IMR-90 (cell line): ENCODE results near the gene TTC24. TPM values are rescaled to one million over a fixed set of nuclear protein-coding genes. Genes with fewer than 3 reads are reported as not detected.

Experiments used
- ATAC-seq: fragments of 200-7000 bp; cut with Tn5 transposase; 2 replicates; pipeline ENCODE4 v1.9.1; 2020; ENCODE audit warnings: low read depth, mild to moderate bottlenecking, moderate library complexity
- BruUV-seq: library from RNA; stranded (reverse); fragments of 400-500 nt; replicated peaks from 2 replicates; lab custom pipeline; 2021; lab: Mats Ljungman, UMichigan
- CTCF ChIA-PET: fragments of 300-600 bp; formaldehyde crosslinking; extraction: SDS; loops from one replicate; lab custom pipeline; 2021; ENCODE audit warnings: antibody characterized with exemption; lab: Yijun Ruan, JAX
- POLR2A ChIA-PET: fragments of 300-600 bp; sonication (Branson Sonifier 250); formaldehyde crosslinking; loops from one replicate; lab custom pipeline; 2022; ENCODE audit warnings: antibody characterized with exemption; ENCODE audit not compliant: unreplicated experiment; lab: Charles Lee
- DNase-seq: peaks from one replicate; pipeline ENCODE4 v3.0.0; 2013
- H2AFZ ChIP-seq: replicated peaks from 2 replicates; pipeline ENCODE3; 2013; ENCODE audit warnings: low read length, mild to moderate bottlenecking; ENCODE audit not compliant: poor library complexity
- H2AK5ac ChIP-seq: 2 replicates; pipeline ENCODE4 v1.6.1; 2013; ENCODE audit warnings: low read depth, low read length, inconsistent platforms
- H2AK9ac ChIP-seq: replicated peaks from 2 replicates; pipeline ENCODE3; 2013; ENCODE audit warnings: mild to moderate bottlenecking, low read depth, low read length, moderate library complexity; ENCODE audit not compliant: poor library complexity
- H2BK120ac ChIP-seq: 2 replicates; pipeline ENCODE4 v1.6.1; 2013; ENCODE audit warnings: low read depth, low read length, inconsistent platforms
- H2BK15ac ChIP-seq: 3 replicates; pipeline ENCODE4 v1.6.1; 2013; ENCODE audit warnings: low read depth, low read length, inconsistent platforms
- H2BK20ac ChIP-seq: 2 replicates; pipeline ENCODE4 v1.6.1; 2013; ENCODE audit warnings: low read depth, mild to moderate bottlenecking, inconsistent platforms, low read length, moderate library complexity
- H2BK5ac ChIP-seq: 2 replicates; pipeline ENCODE4 v1.6.1; 2013; ENCODE audit warnings: mild to moderate bottlenecking, low read depth, low read length, inconsistent platforms; ENCODE audit not compliant: poor library complexity, severe bottlenecking
- H3K14ac ChIP-seq: replicated peaks from 2 replicates; pipeline ENCODE4 v1.6.1; 2013; ENCODE audit warnings: low read depth, low read length, inconsistent platforms
- H3K18ac ChIP-seq: 2 replicates; pipeline ENCODE4 v1.6.1; 2013; ENCODE audit warnings: low read depth, low read length, control low read depth
- H3K23ac ChIP-seq: 2 replicates; pipeline ENCODE4 v1.6.1; 2013; ENCODE audit warnings: low read depth, low read length, inconsistent platforms
- H3K27ac ChIP-seq: 2 replicates; pipeline ENCODE4 v1.5.1; 2013; ENCODE audit warnings: mild to moderate bottlenecking, control low read depth, low read length; ENCODE audit not compliant: insufficient read depth
- H3K27me3 ChIP-seq: 2 replicates; pipeline ENCODE4 v1.6.1; 2013; ENCODE audit warnings: low read length; ENCODE audit not compliant: control insufficient read depth, insufficient read depth
- H3K36me3 ChIP-seq: 2 replicates; pipeline ENCODE4 v1.6.1; 2013; ENCODE audit warnings: low read length, mixed read lengths; ENCODE audit not compliant: control insufficient read depth, insufficient read depth
- H3K4ac ChIP-seq: 2 replicates; pipeline ENCODE4 v1.6.1; 2013; ENCODE audit warnings: low read depth, low read length, inconsistent platforms
- H3K4me1 ChIP-seq: 2 replicates; pipeline ENCODE4 v1.6.1; 2013; ENCODE audit warnings: low read length, mixed read lengths; ENCODE audit not compliant: control insufficient read depth, insufficient read depth
- H3K4me2 ChIP-seq: 2 replicates; pipeline ENCODE4 v1.6.1; 2013; ENCODE audit warnings: low read depth, mild to moderate bottlenecking, control low read depth, low read length, moderate library complexity
- H3K4me3 ChIP-seq: 2 replicates; pipeline ENCODE4 v1.5.1; 2013; ENCODE audit warnings: low read depth, mild to moderate bottlenecking, control low read depth, low read length, moderate library complexity; ENCODE audit not compliant: insufficient read depth
- H3K56ac ChIP-seq: 2 replicates; pipeline ENCODE4 v1.6.1; 2013; ENCODE audit warnings: low read length, inconsistent platforms; ENCODE audit not compliant: insufficient read depth; ENCODE audit errors: extremely low read depth
- H3K79me1 ChIP-seq, 2 experiments: 2 replicates each; pipeline ENCODE4 v1.6.1; 2013; ENCODE audit warnings: low read length in 2 of 2, inconsistent platforms in 1 of 2, low read depth in 1 of 2
- H3K9ac ChIP-seq: 2 replicates; pipeline ENCODE4 v1.6.1; 2013; ENCODE audit warnings: low read depth, low read length, control low read depth
- H3K9me1 ChIP-seq: 2 replicates; pipeline ENCODE4 v1.6.1; 2013; ENCODE audit warnings: low read length, inconsistent platforms; ENCODE audit not compliant: insufficient read depth
- H3K9me3 ChIP-seq: 2 replicates; pipeline ENCODE4 v1.6.1; 2013; ENCODE audit warnings: low read length; ENCODE audit not compliant: control insufficient read depth, insufficient read depth
- H4K20me1 ChIP-seq: 2 replicates; pipeline ENCODE4 v1.6.1; 2013; ENCODE audit warnings: low read length, inconsistent platforms; ENCODE audit not compliant: insufficient read depth
- H4K5ac ChIP-seq: 2 replicates; pipeline ENCODE4 v1.6.1; 2013; ENCODE audit warnings: mild to moderate bottlenecking, low read depth, low read length, control low read depth
- H4K8ac ChIP-seq, 2 experiments: 2 replicates each; pipeline ENCODE4 v1.6.1; 2013; ENCODE audit warnings: low read depth in 2 of 2, low read length in 2 of 2, control low read depth in 1 of 2, inconsistent platforms in 1 of 2
- H4K91ac ChIP-seq: 2 replicates; pipeline ENCODE4 v1.6.1; 2013; ENCODE audit warnings: low read depth, low read length, inconsistent platforms; ENCODE audit not compliant: insufficient read depth
- CHD1 ChIP-seq: IDR thresholded peaks from 2 replicates; pipeline ENCODE4 v1.6.1; 2012; ENCODE audit warnings: low read depth, low read length, improper control_type of control experiment
- CTCF ChIP-seq: conservative IDR thresholded peaks from 2 replicates; pipeline ENCODE4 v1.5.1; 2012; ENCODE audit warnings: mild to moderate bottlenecking, low read depth, low read length, improper control_type of control experiment
- MAFK ChIP-seq: IDR thresholded peaks from 2 replicates; pipeline ENCODE4 v1.6.1; 2012; ENCODE audit warnings: low read depth, low read length, improper control_type of control experiment
- MAZ ChIP-seq: IDR thresholded peaks from 2 replicates; pipeline ENCODE4 v1.6.1; 2012; ENCODE audit warnings: low read depth, mild to moderate bottlenecking, low read length, improper control_type of control experiment, moderate library complexity, borderline replicate concordance
- MXI1 ChIP-seq: IDR thresholded peaks from 2 replicates; pipeline ENCODE4 v1.6.1; 2012; ENCODE audit warnings: low read depth, mild to moderate bottlenecking, low read length, moderate library complexity, borderline replicate concordance
- NFE2L2 ChIP-seq: fragments of 150-350 bp; IDR thresholded peaks from 2 replicates; pipeline ENCODE4 v1.6.1; 2016; ENCODE audit warnings: low read depth, mild to moderate bottlenecking, low read length
- RAD21 ChIP-seq: IDR thresholded peaks from 2 replicates; pipeline ENCODE4 v1.6.1; 2012; ENCODE audit warnings: low read length, improper control_type of control experiment
- SMC3 ChIP-seq: fragments of 150-350 bp; IDR thresholded peaks from 2 replicates; pipeline ENCODE4 v1.6.1; 2016; ENCODE audit warnings: low read depth, mild to moderate bottlenecking, antibody characterized with exemption, low read length, moderate library complexity
- WGBS, 2 experiments: methylation state at CpG; one replicate each; pipeline versions ENCODE4 v1.1.5 to v1.1.7; 2013; ENCODE audit warnings: missing lambda C conversion rate in 2 of 2; ENCODE audit not compliant: insufficient read length in 1 of 2; ENCODE audit errors: extremely low coverage in 2 of 2; 5-methylcytosine and 5-hydroxymethylcytosine counted together
- dilution Hi-C: fragments of 300-500 bp; cut with HindIII; formaldehyde crosslinking; loops from one replicate; pipeline ENCODE4 v1.14.3; 2018; ENCODE audit warnings: low sequenced_read_pairs; ENCODE audit not compliant: unreplicated experiment
- in situ Hi-C: fragments of 300-500 bp; cut with MboI; formaldehyde crosslinking; loops from 3 replicates; pipeline ENCODE4 v1.14.3; 2019; ENCODE audit warnings: low sequenced_read_pairs, inconsistent platforms, mixed read lengths
- intact Hi-C: fragments of 100-400 bp; cut with micrococcal nuclease; formaldehyde crosslinking; loops from 2 replicates; pipeline ENCODE4 v1.10.0; 2022
- polyA plus RNA-seq, 3 experiments: library from polyadenylated mRNA; depleted of rRNA; stranded (reverse); fragments of >200 nt; gene quantifications; 2 replicates each; pipeline ENCODE4 v1.2.3, GENCODE V29; 2012; ENCODE audit warnings: low replicate concordance in 1 of 3
- total RNA-seq: library from RNA; depleted of rRNA; stranded (reverse); fragments of >200 nt; gene quantifications from 2 replicates; pipeline ENCODE4 v1.2.3, GENCODE V29; 2012
- TF ChIP-seq, protein P1 (sequence below): fragments of 150-350 bp; IDR thresholded peaks from 2 replicates; pipeline ENCODE4 v1.6.1; 2017; ENCODE audit warnings: mild to moderate bottlenecking, antibody characterized with exemption, low read length, low read depth
- TF ChIP-seq, protein P2 (sequence below): fragments of 150-350 bp; IDR thresholded peaks from 2 replicates; pipeline ENCODE4 v1.6.1; 2016; ENCODE audit warnings: low read depth, mild to moderate bottlenecking, low read length, moderate library complexity, borderline replicate concordance

Gene TTC24
- total and polyA plus RNA-seq, 2 of the 4 experiments (the other 2 are of a cell fraction) = not detected

- no peak for DNase-seq
- H2AK9ac ChIP-seq = no peak overlapping the region
- no peak overlapping the region for H3K9ac ChIP-seq
- no peak overlapping the region for H3K14ac ChIP-seq
- no peak overlapping the region for H3K23ac ChIP-seq
- no peak overlapping the region for H4K91ac ChIP-seq
- TF ChIP-seq NFE2L2 = no peak
- TF ChIP-seq RAD21 = no peak
- TF ChIP-seq SMC3 = no peak
- TF ChIP-seq MAFK = no peak
- TF ChIP-seq, protein P1, sequence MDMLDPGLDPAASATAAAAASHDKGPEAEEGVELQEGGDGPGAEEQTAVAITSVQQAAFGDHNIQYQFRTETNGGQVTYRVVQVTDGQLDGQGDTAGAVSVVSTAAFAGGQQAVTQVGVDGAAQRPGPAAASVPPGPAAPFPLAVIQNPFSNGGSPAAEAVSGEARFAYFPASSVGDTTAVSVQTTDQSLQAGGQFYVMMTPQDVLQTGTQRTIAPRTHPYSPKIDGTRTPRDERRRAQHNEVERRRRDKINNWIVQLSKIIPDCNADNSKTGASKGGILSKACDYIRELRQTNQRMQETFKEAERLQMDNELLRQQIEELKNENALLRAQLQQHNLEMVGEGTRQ = no peak
- TF ChIP-seq, protein P2, sequence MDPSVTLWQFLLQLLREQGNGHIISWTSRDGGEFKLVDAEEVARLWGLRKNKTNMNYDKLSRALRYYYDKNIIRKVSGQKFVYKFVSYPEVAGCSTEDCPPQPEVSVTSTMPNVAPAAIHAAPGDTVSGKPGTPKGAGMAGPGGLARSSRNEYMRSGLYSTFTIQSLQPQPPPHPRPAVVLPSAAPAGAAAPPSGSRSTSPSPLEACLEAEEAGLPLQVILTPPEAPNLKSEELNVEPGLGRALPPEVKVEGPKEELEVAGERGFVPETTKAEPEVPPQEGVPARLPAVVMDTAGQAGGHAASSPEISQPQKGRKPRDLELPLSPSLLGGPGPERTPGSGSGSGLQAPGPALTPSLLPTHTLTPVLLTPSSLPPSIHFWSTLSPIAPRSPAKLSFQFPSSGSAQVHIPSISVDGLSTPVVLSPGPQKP = no peak
- TF ChIP-seq CHD1 = no peak
- no peak for TF ChIP-seq CTCF
- TF ChIP-seq MXI1 = no peak
- TF ChIP-seq MAZ = no peak
- no peak overlapping the region for H3K4me3 ChIP-seq
- no peak overlapping the region for H2AK5ac ChIP-seq
- H2AFZ ChIP-seq = no peak overlapping the region
- CTCF ChIA-PET = interaction anchor here (0.6 kb wide), 1 partner anchor 1294 kb away, joined by 3 read pairs; no protein-coding TSS in a partner anchor
- no peak for ATAC-seq
- intact Hi-C loops = no loop called here
- dilution Hi-C loops = no loop called here
- no peak overlapping the region for H3K18ac ChIP-seq
- H2BK120ac ChIP-seq = no peak overlapping the region
- H2BK20ac ChIP-seq = no peak overlapping the region
- H4K20me1 ChIP-seq = no peaks in the 10 kb centered on the region
- no peak overlapping the region for H3K4ac ChIP-seq
- peaks cover 1% of the 10 kb centered on the region; the same call in 1 of the 2 replicates for H3K4me1 ChIP-seq
- no peak overlapping the region for H4K8ac ChIP-seq
- no peaks in the 10 kb centered on the region for H3K9me3 ChIP-seq
- H3K4me2 ChIP-seq = no peak overlapping the region
- BruUV-seq = no TSS peak
- no peak overlapping the region for H2BK5ac ChIP-seq
- H3K27me3 ChIP-seq = no peaks in the 10 kb centered on the region
- peaks cover 0 to 22% of the 10 kb centered on the region in 2 experiments; a peak in 2 of 4 replicates for H3K79me1 ChIP-seq
- no peak overlapping the region for H2BK15ac ChIP-seq
- POLR2A ChIA-PET = no interaction called here
- in situ Hi-C loops = no loop called here
- H3K9me1 ChIP-seq = peaks cover 8% of the 10 kb centered on the region
- H3K56ac ChIP-seq = no peak overlapping the region
- no peak overlapping the region for H4K5ac ChIP-seq
- H3K36me3 ChIP-seq = peaks cover 8% of the 10 kb centered on the region
- no CpG with 5 or more reads among the region's 2 CpGs for WGBS, 2 experiments
- H3K27ac ChIP-seq = no peak overlapping the region
Observed at GRCh38 chr1:156555715-156556114, 23.8 kb upstream of the TTC24 start.
